ENCODE results near the gene FREM3. TPM values are rescaled to one million over a fixed set of nuclear protein-coding genes. Genes with fewer than 3 reads are reported as not detected.
"Not testable (repeated sequence)": the region's sequence is repeated elsewhere in the genome, so short reads cannot be mapped to it uniquely, and the experiment has no call there.

The FREM3 gene
- total and polyA plus RNA-seq, 5 donors from 2014 or later: 0.14 to 0.48 (median 0.30) TPM; not detected in 1

GRCh38 chr4:143700046-143700415 is 444 bp downstream of the FREM3 start:
- Mint-ChIP-seq H3K27me3 (peaks cover 32% of the 10 kb centered on the region), H3K4me3 (peak overlapping the region in 1 of 4 donors; percentile 73)
- no peak for ATAC-seq (ENCODE audit: low read depth in 2 of 2)

GRCh38 chr4:143699331-143700045 is 987 bp downstream of the FREM3 start:
- peaks cover 33% of the 10 kb centered on the region for H3K27me3 Mint-ChIP-seq
- Histone ChIP-seq H3K4me1 (ENCODE audit: control insufficient read depth, insufficient read depth, low read length, poor library complexity, severe bottlenecking) (peaks cover 10% of the 10 kb centered on the region), H3K36me3 (ENCODE audit: control insufficient read depth, insufficient read depth, low read length) (no peaks in the 10 kb centered on the region), H3K27ac (ENCODE audit: insufficient read depth, low read length, poor library complexity, severe bottlenecking) (no peak overlapping the region), H3K4me3 (ENCODE audit: low read depth, low read length) (no peak overlapping the region), H3K9me3 (ENCODE audit: control insufficient read depth in 2 of 2, low read length in 2 of 2) (no peaks in the 10 kb centered on the region), H3K27me3 (ENCODE audit: control insufficient read depth, insufficient read depth, low read length) (peaks cover 21% of the 10 kb centered on the region)
- H3K4me3 Mint-ChIP-seq: peak overlapping the region in 1 of 4 donors; percentile 73
- ATAC-seq (ENCODE audit: low read depth in 2 of 2): no peak
- peaks cover 6 to 18% (median 10%) of the 10 kb centered on the region in 4 donors for H3K4me1 Mint-ChIP-seq
- no peaks in the 10 kb centered on the region for H3K36me3 Mint-ChIP-seq
- no peak overlapping the region for H3K27ac Mint-ChIP-seq
- DNase-seq: peak in 1 of 3 donors; percentile 1
- H3K9me3 Mint-ChIP-seq: peaks cover 0 to 8% (median 1%) of the 10 kb centered on the region in 7 donors

More at GRCh38 chr4:143700046-143700415, 444 bp downstream of the FREM3 start:
- H3K36me3 ChIP-seq (ENCODE audit: control insufficient read depth, insufficient read depth, low read length): no peaks in the 10 kb centered on the region
- peaks cover 6 to 18% (median 10%) of the 10 kb centered on the region in 4 donors for H3K4me1 Mint-ChIP-seq
- H3K4me1 ChIP-seq (ENCODE audit: control insufficient read depth, insufficient read depth, low read length, poor library complexity, severe bottlenecking): peaks cover 10% of the 10 kb centered on the region
- peaks cover 0 to 8% (median 1%) of the 10 kb centered on the region in 7 donors for H3K9me3 Mint-ChIP-seq
- peaks cover 21% of the 10 kb centered on the region for H3K27me3 ChIP-seq (ENCODE audit: control insufficient read depth, insufficient read depth, low read length)
- peak in 2 of 3 donors; percentile 1 to 17 for DNase-seq
- no peak overlapping the region for H3K27ac Mint-ChIP-seq
- H3K4me3 ChIP-seq (ENCODE audit: low read depth, low read length): no peak overlapping the region
- no peaks in the 10 kb centered on the region for H3K36me3 Mint-ChIP-seq
- H3K9me3 ChIP-seq (ENCODE audit: control insufficient read depth in 2 of 2, low read length in 2 of 2): no peaks in the 10 kb centered on the region
- no peak overlapping the region for H3K27ac ChIP-seq (ENCODE audit: insufficient read depth, low read length, poor library complexity, severe bottlenecking)

GRCh38 chr4:143693856-143694255 is 6.6 kb downstream of the FREM3 start:
- no peak overlapping the region for H3K4me3 ChIP-seq (ENCODE audit: low read depth, low read length)
- Mint-ChIP-seq H3K9me3 (peaks cover 0 to 8% (median 2%) of the 10 kb centered on the region in 7 donors), H3K27me3 (peaks cover 4% of the 10 kb centered on the region), H3K4me1 (peaks cover 0 to 8% (median 2%) of the 10 kb centered on the region in 4 donors), H3K4me3 (no peak overlapping the region), H3K36me3 (no peaks in the 10 kb centered on the region), H3K27ac (no peak overlapping the region)
- H3K27ac ChIP-seq (ENCODE audit: insufficient read depth, low read length, poor library complexity, severe bottlenecking): no peak overlapping the region
- peaks cover 6% of the 10 kb centered on the region for H3K27me3 ChIP-seq (ENCODE audit: control insufficient read depth, insufficient read depth, low read length)
- ATAC-seq (ENCODE audit: low read depth in 2 of 2) (no peak), DNase-seq (no peak)
- H3K4me1 ChIP-seq (ENCODE audit: control insufficient read depth, insufficient read depth, low read length, poor library complexity, severe bottlenecking): no peaks in the 10 kb centered on the region
- H3K9me3 ChIP-seq (ENCODE audit: control insufficient read depth in 2 of 2, low read length in 2 of 2): no peaks in the 10 kb centered on the region
- no peaks in the 10 kb centered on the region for H3K36me3 ChIP-seq (ENCODE audit: control insufficient read depth, insufficient read depth, low read length)

- Histone ChIP-seq H3K4me1 (ENCODE audit: control insufficient read depth, insufficient read depth, low read length, poor library complexity, severe bottlenecking) (no peaks in the 10 kb centered on the region), H3K27me3 (ENCODE audit: control insufficient read depth, insufficient read depth, low read length) (peaks cover 1% of the 10 kb centered on the region), H3K4me3 (ENCODE audit: low read depth, low read length) (no peak overlapping the region), H3K27ac (ENCODE audit: insufficient read depth, low read length, poor library complexity, severe bottlenecking) (no peak overlapping the region), H3K36me3 (ENCODE audit: control insufficient read depth, insufficient read depth, low read length) (no peaks in the 10 kb centered on the region), H3K9me3 (ENCODE audit: control insufficient read depth in 2 of 2, low read length in 2 of 2) (no peaks in the 10 kb centered on the region)
- no peak for DNase-seq
- Mint-ChIP-seq H3K36me3 (no peaks in the 10 kb centered on the region), H3K27ac (no peak overlapping the region), H3K4me1 (no peaks in the 10 kb centered on the region), H3K27me3 (peaks cover 4% of the 10 kb centered on the region), H3K4me3 (no peak overlapping the region), H3K9me3 (peaks cover 0 to 11% (median 2%) of the 10 kb centered on the region in 7 donors)
- ATAC-seq (ENCODE audit: low read depth in 2 of 2): no peak
Observed at GRCh38 chr4:143692241-143692640, 8.2 kb downstream of the FREM3 start.

GRCh38 chr4:143679434-143679833 is 21.0 kb downstream of the FREM3 start:
- peaks cover 4% of the 10 kb centered on the region for H3K36me3 Mint-ChIP-seq
- Histone ChIP-seq H3K36me3 (ENCODE audit: control insufficient read depth, insufficient read depth, low read length) (no peaks in the 10 kb centered on the region), H3K27ac (ENCODE audit: insufficient read depth, low read length, poor library complexity, severe bottlenecking) (no peak overlapping the region), H3K4me3 (ENCODE audit: low read depth, low read length) (no peak overlapping the region), H3K27me3 (ENCODE audit: control insufficient read depth, insufficient read depth, low read length) (no peaks in the 10 kb centered on the region), H3K9me3 (ENCODE audit: control insufficient read depth in 2 of 2, low read length in 2 of 2) (no peaks in the 10 kb centered on the region), H3K4me1 (ENCODE audit: control insufficient read depth, insufficient read depth, low read length, poor library complexity, severe bottlenecking) (no peaks in the 10 kb centered on the region)
- DNase-seq (no peak), ATAC-seq (ENCODE audit: low read depth in 2 of 2) (no peak)
- H3K27me3 Mint-ChIP-seq: peaks cover 4% of the 10 kb centered on the region
- H3K4me1 Mint-ChIP-seq: no peaks in the 10 kb centered on the region
- H3K9me3 Mint-ChIP-seq: peaks cover 0 to 23% (median 6%) of the 10 kb centered on the region in 7 donors
- H3K27ac Mint-ChIP-seq: no peak overlapping the region
- H3K4me3 Mint-ChIP-seq: no peak overlapping the region

- not testable (repeated sequence) for H3K4me1 Mint-ChIP-seq; H3K36me3 ChIP-seq (ENCODE audit: control insufficient read depth, insufficient read depth, low read length); H3K4me3 Mint-ChIP-seq; H3K27me3 Mint-ChIP-seq; H3K27ac ChIP-seq (ENCODE audit: insufficient read depth, low read length, poor library complexity, severe bottlenecking); H3K27me3 ChIP-seq (ENCODE audit: control insufficient read depth, insufficient read depth, low read length); H3K4me3 ChIP-seq (ENCODE audit: low read depth, low read length); DNase-seq; H3K27ac Mint-ChIP-seq; H3K4me1 ChIP-seq (ENCODE audit: control insufficient read depth, insufficient read depth, low read length, poor library complexity, severe bottlenecking); H3K36me3 Mint-ChIP-seq; H3K9me3 ChIP-seq (ENCODE audit: control insufficient read depth in 2 of 2, low read length in 2 of 2); ATAC-seq (ENCODE audit: low read depth in 2 of 2)
- H3K9me3 Mint-ChIP-seq: peaks cover 0 to 14% (median 0%) of the 10 kb centered on the region in 7 donors
Observed at GRCh38 chr4:143673629-143674028, 26.8 kb downstream of the FREM3 start.

GRCh38 chr4:143668930-143669552 is 31.4 kb downstream of the FREM3 start:
- no peaks in the 10 kb centered on the region for H3K9me3 ChIP-seq (ENCODE audit: control insufficient read depth in 2 of 2, low read length in 2 of 2)
- Mint-ChIP-seq H3K4me1 (no peaks in the 10 kb centered on the region), H3K27me3 (no peaks in the 10 kb centered on the region), H3K9me3 (peaks cover 0 to 2% (median 0%) of the 10 kb centered on the region in 7 donors), H3K36me3 (no peaks in the 10 kb centered on the region), H3K4me3 (no peak overlapping the region), H3K27ac (no peak overlapping the region)
- no peaks in the 10 kb centered on the region for H3K27me3 ChIP-seq (ENCODE audit: control insufficient read depth, insufficient read depth, low read length)
- H3K4me3 ChIP-seq (ENCODE audit: low read depth, low read length): no peak overlapping the region
- ATAC-seq (ENCODE audit: low read depth in 2 of 2) (no peak), DNase-seq (no peak)
- no peaks in the 10 kb centered on the region for H3K36me3 ChIP-seq (ENCODE audit: control insufficient read depth, insufficient read depth, low read length)
- H3K4me1 ChIP-seq (ENCODE audit: control insufficient read depth, insufficient read depth, low read length, poor library complexity, severe bottlenecking): no peaks in the 10 kb centered on the region
- no peak overlapping the region for H3K27ac ChIP-seq (ENCODE audit: insufficient read depth, low read length, poor library complexity, severe bottlenecking)

Data from CD4-positive, CD25-positive, alpha-beta regulatory T cell (primary cell).